Inflammatory macrophage treated with lipopolysaccharide for 1 hour (primary cell): ENCODE data around the gene EEF1G.
"Not testable (repeated sequence)": the region's sequence is repeated elsewhere in the genome, so short reads cannot be mapped to it uniquely, and the experiment has no call there.

Experiments used
- DNase-seq, 2 donors: peaks; one replicate each; pipeline ENCODE4 v3.0.0-alpha.2; 2020 to 2022

The EEF1G gene

DNA sequence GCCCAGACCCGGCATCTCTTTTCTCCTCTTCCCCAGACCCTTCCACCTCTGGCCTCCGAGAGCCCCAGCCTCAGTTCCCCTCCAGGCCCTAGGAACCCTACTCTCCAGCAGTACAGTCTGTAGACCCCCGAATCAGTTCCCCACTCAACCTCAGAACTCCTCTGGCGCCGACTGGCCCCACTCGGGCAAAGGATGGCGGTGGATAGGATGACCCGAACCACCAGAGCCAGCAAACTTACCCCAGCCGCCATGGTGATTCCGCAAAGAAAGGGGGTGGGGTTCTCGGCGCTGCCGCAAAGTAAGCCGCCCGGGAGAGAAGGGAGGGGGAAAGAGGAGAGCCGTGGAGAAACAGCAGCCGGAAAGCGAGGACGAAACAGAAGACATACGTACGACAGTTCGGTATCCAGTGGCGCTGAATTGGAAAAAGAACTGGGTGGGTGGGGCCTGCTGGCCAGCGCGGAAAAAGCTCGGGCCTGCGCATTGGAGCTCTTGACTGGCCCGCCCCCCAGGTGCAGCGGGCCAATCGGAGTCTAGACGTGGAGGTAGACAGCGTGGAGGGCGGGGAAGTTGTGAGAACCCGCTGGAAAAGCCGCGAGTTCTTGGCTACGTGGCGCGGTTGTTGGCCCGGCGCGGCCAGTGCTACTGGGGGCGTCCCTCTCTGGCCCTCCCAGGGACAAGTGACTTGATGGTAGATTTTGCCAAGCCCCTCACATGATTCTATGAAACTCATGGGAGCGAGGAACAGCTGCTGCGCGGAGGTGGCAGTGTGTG lies at the start of gene EEF1G:
Gene EEF1G (minus strand): TSS at position 300 of the 771 bp plus-strand sequence. CDS start 49 bp downstream, at position 251.
- peak; percentile 99 to 100 for DNase-seq

GRCh38 chr11:62622476-62623089 lies 48.9 kb upstream of the EEF1G start:
- DNase-seq = no peak

GRCh38 chr11:62621567-62622470 lies 48.1 kb upstream of the EEF1G start, which contains the start of gene B3GAT3:
B3GAT3 (minus strand) TSS chr11:62621986; CDS start chr11:62621947, 39 bp downstream.
- DNase-seq = peak; percentile 97 to 98

DNA sequence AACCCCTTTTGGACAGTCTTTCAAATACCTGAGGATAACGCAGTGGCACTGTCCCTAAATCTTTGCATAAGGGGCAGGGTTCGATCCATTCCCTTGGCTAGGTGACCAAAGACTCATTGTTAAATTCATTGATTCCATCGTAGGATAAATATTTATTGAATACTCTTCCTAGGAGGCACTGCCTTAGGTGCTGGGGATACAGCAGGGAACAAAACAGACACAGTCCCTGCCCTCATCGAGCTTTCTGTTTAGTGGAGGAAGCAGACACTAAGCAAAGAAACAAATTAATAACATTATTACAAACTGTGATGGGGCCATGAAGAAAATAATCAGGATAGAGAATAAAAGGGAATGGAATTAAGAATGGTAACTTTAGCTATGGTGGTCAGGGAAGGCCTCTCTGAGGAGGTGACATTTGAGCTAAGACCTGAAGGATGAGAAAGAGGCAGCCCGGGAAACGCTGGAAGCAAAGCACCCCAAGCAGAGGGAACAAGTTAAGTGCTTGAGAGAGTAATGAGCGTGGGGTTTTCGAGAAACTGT lies 47.4 kb upstream of the EEF1G start:
- DNase-seq = no peak

- DNase-seq = not testable (repeated sequence)
Measured at GRCh38 chr11:62616957-62617356, 43.3 kb upstream of the EEF1G start.

GRCh38 chr11:62615521-62615920 lies 41.8 kb upstream of the EEF1G start:
- no peak for DNase-seq

GRCh38 chr11:62614275-62614674 lies 40.6 kb upstream of the EEF1G start:
- DNase-seq = no peak

DNA sequence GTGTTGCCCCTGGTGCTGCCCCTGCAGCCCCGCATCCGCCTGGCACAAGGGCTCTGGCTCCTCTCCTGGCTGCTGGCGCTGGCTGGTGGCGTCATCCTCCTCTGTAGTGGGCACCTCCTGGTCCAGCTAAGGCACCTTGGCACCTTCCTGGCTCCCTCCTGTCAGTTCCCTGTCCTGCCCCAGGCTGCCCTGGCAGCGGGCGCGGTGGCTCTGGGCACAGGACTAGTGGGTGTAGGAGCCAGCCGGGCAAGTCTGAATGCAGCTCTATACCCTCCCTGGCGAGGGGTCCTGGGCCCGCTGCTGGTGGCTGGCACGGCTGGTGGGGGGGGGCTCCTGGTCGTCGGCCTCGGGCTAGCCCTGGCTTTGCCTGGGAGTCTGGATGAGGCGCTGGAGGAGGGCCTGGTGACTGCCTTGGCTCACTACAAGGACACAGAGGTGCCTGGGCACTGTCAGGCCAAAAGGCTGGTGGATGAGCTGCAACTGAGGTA lies 39.6 kb upstream of the EEF1G start:
- DNase-seq = no peak

GRCh38 chr11:62612366-62613290 lies 38.9 kb upstream of the EEF1G start, which contains the start of the genes EML3 and ROM1:
EML3 (minus strand) TSS chr11:62612775; CDS start chr11:62612457, 318 bp downstream.
ROM1 (plus strand) TSS chr11:62613257; CDS start chr11:62613282, 25 bp downstream.
- peak; percentile 68 to 80 for DNase-seq

DNA sequence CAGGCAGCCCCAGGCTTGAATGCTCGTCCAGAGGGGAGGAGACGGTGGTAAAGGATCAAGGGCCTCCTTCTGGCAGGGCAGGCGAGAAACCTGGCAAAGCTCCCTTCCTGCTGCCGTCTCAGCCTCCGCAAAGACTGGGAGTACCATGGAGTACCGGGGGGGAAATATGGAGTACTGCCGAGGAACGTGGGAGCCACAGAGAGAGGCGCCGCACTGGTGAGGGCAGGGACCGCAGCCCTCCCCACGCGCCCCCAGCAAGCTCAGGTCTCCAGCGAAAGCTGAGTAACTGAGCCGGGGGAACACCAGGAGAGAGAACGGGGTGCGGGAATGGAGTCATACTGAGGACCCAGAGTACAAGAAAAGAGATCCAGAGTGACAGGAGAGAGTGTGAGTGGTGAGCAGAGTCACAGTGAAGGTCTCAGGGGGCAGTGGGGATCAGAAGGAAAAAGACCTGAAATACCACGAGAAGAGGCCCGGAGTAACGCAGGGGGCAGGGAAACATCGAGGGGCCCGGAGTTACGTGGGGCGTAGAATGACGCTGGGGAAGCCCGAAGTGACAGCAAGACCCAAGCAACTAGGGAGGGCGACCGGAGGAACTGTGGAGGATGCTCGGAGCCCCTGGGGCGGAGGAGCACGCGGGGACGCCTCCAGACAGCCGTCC lies 38.1 kb upstream of the EEF1G start:
- peak; percentile 55 to 67 for DNase-seq

- DNase-seq = no peak
Measured at GRCh38 chr11:62610814-62611704, 37.4 kb upstream of the EEF1G start.

DNA sequence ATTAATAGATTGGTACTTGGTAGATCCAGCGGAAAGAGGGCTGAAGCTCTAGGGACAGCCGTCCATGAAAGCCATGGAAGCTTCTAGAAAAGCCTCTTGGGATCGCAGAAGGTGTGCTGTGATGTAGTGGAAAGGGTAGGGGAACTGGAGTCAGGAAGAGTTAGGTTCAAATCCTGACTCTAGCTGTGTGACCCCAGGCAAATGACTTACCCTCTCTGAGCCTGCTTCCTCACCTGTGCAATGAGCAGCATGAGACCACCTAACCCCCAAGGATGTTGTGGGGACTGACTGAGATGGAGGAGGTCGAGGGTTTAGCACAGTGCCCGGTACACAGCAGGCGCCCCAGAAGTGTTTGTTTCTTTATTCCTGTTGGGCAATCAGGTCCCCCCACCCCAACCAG lies 36.7 kb upstream of the EEF1G start:
- no peak for DNase-seq

DNA sequence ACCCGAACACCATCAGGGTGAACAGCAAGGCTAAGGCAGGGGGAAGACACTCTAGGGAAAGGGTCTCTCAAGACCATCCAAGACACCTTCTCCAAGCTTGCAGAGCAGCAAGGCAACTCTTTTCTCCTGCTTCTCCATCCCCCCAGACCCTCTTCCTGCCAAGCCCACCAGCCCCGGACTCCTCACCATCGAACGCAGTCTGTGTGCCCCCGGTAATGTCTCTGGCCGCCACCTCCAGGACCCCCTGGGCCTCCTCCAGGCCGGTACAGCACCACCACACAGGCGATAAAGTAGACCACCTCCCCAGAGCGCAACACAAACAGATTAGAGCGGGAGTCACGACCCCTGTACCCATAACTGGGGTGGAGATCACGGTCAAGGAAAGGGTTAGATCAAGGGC lies 35.1 kb upstream of the EEF1G start:
- DNase-seq = no peak

DNA sequence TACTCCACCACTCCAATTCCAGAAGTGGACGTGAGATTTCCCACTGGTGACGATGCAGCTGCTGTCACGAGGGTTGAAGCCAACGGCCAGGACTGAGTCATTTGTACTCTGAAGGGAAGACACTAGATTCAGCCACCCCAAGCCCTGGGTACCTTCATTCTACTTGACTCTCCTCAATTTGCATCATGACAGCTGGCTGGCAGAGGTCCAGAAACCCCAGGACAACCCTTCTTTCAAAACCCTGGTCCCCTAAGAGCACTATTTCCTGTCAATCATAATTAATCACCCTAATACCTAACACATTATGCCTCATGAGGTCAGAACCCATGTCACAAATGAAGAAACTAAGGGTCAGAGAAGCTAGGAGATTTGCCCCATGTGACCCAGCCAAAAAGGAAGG lies 34.0 kb upstream of the EEF1G start:
- DNase-seq = peak; percentile 59 to 64

- DNase-seq = no peak
Measured at GRCh38 chr11:62605902-62606301, 32.2 kb upstream of the EEF1G start.

DNA sequence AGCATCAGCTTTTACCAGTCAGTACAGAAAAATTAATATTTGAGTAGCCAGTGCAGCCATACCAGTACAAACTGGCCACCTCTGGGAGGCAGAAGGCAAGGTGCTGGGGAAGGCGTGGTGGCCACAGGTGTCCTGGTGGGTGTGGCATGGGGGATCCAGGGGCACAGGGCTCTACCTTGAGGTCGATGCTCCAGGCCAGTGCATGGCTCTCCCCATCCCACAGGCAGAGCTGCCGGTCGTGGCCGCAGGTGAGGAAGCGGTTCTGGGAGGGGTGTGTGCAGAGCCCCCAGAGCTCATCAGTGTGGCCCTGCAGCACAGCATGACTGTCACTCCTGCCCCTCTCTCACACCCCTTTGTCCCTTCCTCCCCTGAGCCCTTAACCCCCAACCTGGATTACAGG lies 31.8 kb upstream of the EEF1G start:
- DNase-seq = no peak

- no peak for DNase-seq
Measured at GRCh38 chr11:62604460-62605120, 30.9 kb upstream of the EEF1G start.

- no peak for DNase-seq
Measured at GRCh38 chr11:62603776-62604299, 30.1 kb upstream of the EEF1G start.

DNA sequence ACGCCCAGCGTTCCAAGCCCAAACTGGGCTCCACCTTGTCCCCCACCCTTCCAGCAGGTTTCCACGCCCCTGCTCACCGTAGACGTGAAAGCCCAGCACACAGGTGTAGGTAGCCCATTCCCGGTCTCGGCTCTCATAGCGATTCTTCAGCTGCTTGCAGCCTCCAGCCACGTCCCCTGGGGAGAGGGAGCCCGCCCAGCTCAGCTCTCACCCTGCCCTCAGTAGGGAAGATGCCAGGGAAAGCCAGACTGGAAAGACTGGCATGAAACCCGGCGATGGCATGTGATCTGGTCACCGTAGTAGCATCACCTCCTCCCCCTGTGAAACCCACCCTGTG lies 29.3 kb upstream of the EEF1G start:
- DNase-seq = no peak
